Liver (tissue), 1 donor: ENCODE measurements around the gene NFKBIB.

Source experiments
- FOXA1 ChIP-seq: IDR thresholded peaks from 2 replicates; pipeline ENCODE4 v1.6.1; 2016; ENCODE audit warnings: antibody characterized with exemption
- REST ChIP-seq: IDR thresholded peaks from 2 replicates; pipeline ENCODE4 v1.6.1; 2016; ENCODE audit warnings: antibody characterized with exemption, mild to moderate bottlenecking

- TF ChIP-seq FOXA1 (no peak), REST (no peak)
Measured at GRCh38 chr19:38942471-38943181, 42.9 kb downstream of the NFKBIB start.
